ENCODE measurements around the gene TNNC2. TPM values are rescaled to one million over a fixed set of nuclear protein-coding genes. Genes with fewer than 3 reads are reported as not detected.

TNNC2 gene
- total RNA-seq, 8 experiments from 2014 or later: 0.37 to 1.2 (median 0.47) TPM; not detected in 3

- Histone ChIP-seq H3K27ac (no peak overlapping the region), H3K4me3 (no peak overlapping the region), H3K4me1 (replicated peaks in 1 of 2) (no peaks in the 10 kb centered on the region)
- peak in 7 of 8 experiments; percentile 9 to 71 (median 35) for ATAC-seq (replicated peaks in 6 of 8)
- in situ Hi-C loops (cut with MboI; ENCODE audit: low pct_unique_long_range_greater_than_20kb in 2 of 9, low sequenced_read_pairs in 9 of 9, unreplicated experiment in 9 of 9): no loop called here
- WGBS, 10 experiments: 10 to 63% (median 34%) methylated on average over 2 to 4 of the region's 6 CpGs; no CpG with 5 or more reads in 4 of the 10 experiments
These were observed 612 bp downstream of the TNNC2 start for GRCh38 chr20:45826381-45827019.

GRCh38 chr20:45823949-45824835 lies 2.9 kb downstream of the TNNC2 start:
- H3K4me1 ChIP-seq (replicated peaks in 1 of 2): no peaks in the 10 kb centered on the region
- no peak overlapping the region for H3K27ac ChIP-seq
- ATAC-seq (replicated peaks in 6 of 8): peak in 7 of 8 experiments; percentile 8 to 65 (median 16)
- in situ Hi-C loops (cut with MboI; ENCODE audit: low pct_unique_long_range_greater_than_20kb in 2 of 9, low sequenced_read_pairs in 9 of 9, unreplicated experiment in 9 of 9): no loop called here
- 7 to 71% (median 34%) methylated on average over 3 to 21 of the region's 57 CpGs; no CpG with 5 or more reads in 1 of the 10 experiments for WGBS, 10 experiments
- H3K4me3 ChIP-seq: no peak overlapping the region

- Histone ChIP-seq H3K4me3 (no peak overlapping the region), H3K27ac (no peak overlapping the region), H3K4me1 (replicated peaks in 1 of 2) (no peaks in the 10 kb centered on the region)
- in situ Hi-C loops (cut with MboI; ENCODE audit: low pct_unique_long_range_greater_than_20kb in 2 of 9, low sequenced_read_pairs in 9 of 9, unreplicated experiment in 9 of 9): no loop called here
- 40 to 86% (median 67%) methylated on average over 1 to 10 of the region's 24 CpGs; no CpG with 5 or more reads in 4 of the 10 experiments for WGBS, 10 experiments
- peak in 6 of 8 experiments; percentile 21 to 74 (median 58) for ATAC-seq (replicated peaks in 6 of 8)
These were observed 4.3 kb downstream of the TNNC2 start for GRCh38 chr20:45822857-45823256.

- H3K27ac ChIP-seq: no peak overlapping the region
- H3K4me3 ChIP-seq: no peak overlapping the region
- WGBS, 10 experiments: 20 to 100% (median 80%) methylated on average over 1 to 2 of the region's 2 CpGs; no CpG with 5 or more reads in 3 of the 10 experiments
- ATAC-seq (replicated peaks in 6 of 8): no peak
- in situ Hi-C loops (cut with MboI; ENCODE audit: low pct_unique_long_range_greater_than_20kb in 2 of 9, low sequenced_read_pairs in 9 of 9, unreplicated experiment in 9 of 9): no loop called here
- no peaks in the 10 kb centered on the region for H3K4me1 ChIP-seq (replicated peaks in 1 of 2)
These were observed 5.2 kb downstream of the TNNC2 start for GRCh38 chr20:45821947-45822346.

- 81 to 100% (median 90%) methylated on average over 1 to 4 of the region's 4 CpGs; no CpG with 5 or more reads in 4 of the 10 experiments for WGBS, 10 experiments
- in situ Hi-C loops (cut with MboI; ENCODE audit: low pct_unique_long_range_greater_than_20kb in 2 of 9, low sequenced_read_pairs in 9 of 9, unreplicated experiment in 9 of 9): no loop called here
- H3K27ac ChIP-seq: no peak overlapping the region
- no peaks in the 10 kb centered on the region for H3K4me1 ChIP-seq (replicated peaks in 1 of 2)
- no peak overlapping the region for H3K4me3 ChIP-seq
- peak in 1 of 8 experiments; percentile 27 for ATAC-seq (replicated peaks in 6 of 8)
These were observed 7.6 kb downstream of the TNNC2 start for GRCh38 chr20:45819466-45819865.

- ATAC-seq (replicated peaks in 6 of 8): no peak
- no peak overlapping the region for H3K27ac ChIP-seq
- in situ Hi-C loops (cut with MboI; ENCODE audit: low pct_unique_long_range_greater_than_20kb in 2 of 9, low sequenced_read_pairs in 9 of 9, unreplicated experiment in 9 of 9): no loop called here
These were observed 8.9 kb downstream of the TNNC2 start for GRCh38 chr20:45818239-45818638.

GRCh38 chr20:45817376-45818194 lies 9.5 kb downstream of the TNNC2 start:
- in situ Hi-C loops (cut with MboI; ENCODE audit: low pct_unique_long_range_greater_than_20kb in 2 of 9, low sequenced_read_pairs in 9 of 9, unreplicated experiment in 9 of 9): no loop called here
- Histone ChIP-seq H3K4me3 (no peak overlapping the region), H3K4me1 (replicated peaks in 1 of 2) (peaks cover 0 to 2% of the 10 kb centered on the region in 2 donors), H3K27ac (no peak overlapping the region)
- ATAC-seq (replicated peaks in 6 of 8): peak in 2 of 8 experiments; percentile 24 to 25
- 16 to 89% (median 51%) methylated on average over 1 to 5 of the region's 9 CpGs; no CpG with 5 or more reads in 3 of the 10 experiments for WGBS, 10 experiments

More at GRCh38 chr20:45818239-45818638, 8.9 kb downstream of the TNNC2 start:
- Histone ChIP-seq H3K4me3 (no peak overlapping the region), H3K4me1 (replicated peaks in 1 of 2) (peaks cover 0 to 2% of the 10 kb centered on the region in 2 donors)
- 60 to 100% (median 100%) methylated on average over 1 to 3 of the region's 3 CpGs; no CpG with 5 or more reads in 3 of the 10 experiments for WGBS, 10 experiments

GRCh38 chr20:45816951-45817350 lies 10.2 kb downstream of the TNNC2 start:
- in situ Hi-C loops (cut with MboI; ENCODE audit: low pct_unique_long_range_greater_than_20kb in 2 of 9, low sequenced_read_pairs in 9 of 9, unreplicated experiment in 9 of 9): no loop called here
- WGBS, 10 experiments: 83 to 100% (median 100%) methylated on average over 1 to 2 of the region's 3 CpGs; no CpG with 5 or more reads in 3 of the 10 experiments
- ATAC-seq (replicated peaks in 6 of 8): no peak
- Histone ChIP-seq H3K27ac (no peak overlapping the region), H3K4me1 (replicated peaks in 1 of 2) (peaks cover 0 to 2% of the 10 kb centered on the region in 2 donors), H3K4me3 (no peak overlapping the region)

- ATAC-seq (replicated peaks in 6 of 8): no peak
- 80 to 100% (median 100%) methylated on average over 1 of the region's 3 CpGs; no CpG with 5 or more reads in 3 of the 10 experiments for WGBS, 10 experiments
- Histone ChIP-seq H3K4me3 (no peak overlapping the region), H3K27ac (no peak overlapping the region), H3K4me1 (replicated peaks in 1 of 2) (peaks cover 0 to 6% of the 10 kb centered on the region in 2 donors)
- in situ Hi-C loops (cut with MboI; ENCODE audit: low pct_unique_long_range_greater_than_20kb in 2 of 9, low sequenced_read_pairs in 9 of 9, unreplicated experiment in 9 of 9): no loop called here
These were observed 12.8 kb downstream of the TNNC2 start for GRCh38 chr20:45814314-45814713.

GRCh38 chr20:45813489-45813888 lies 13.6 kb downstream of the TNNC2 start:
- ATAC-seq (replicated peaks in 6 of 8): no peak
- WGBS, 10 experiments: 20 to 65% (median 52%) methylated on average over 2 to 6 of the region's 7 CpGs; no CpG with 5 or more reads in 5 of the 10 experiments
- H3K4me1 ChIP-seq (replicated peaks in 1 of 2): peaks cover 0 to 6% of the 10 kb centered on the region in 2 donors
- peak overlapping the region in 1 of 5 donors; percentile 62 for H3K4me3 ChIP-seq
- in situ Hi-C loops (cut with MboI; ENCODE audit: low pct_unique_long_range_greater_than_20kb in 2 of 9, low sequenced_read_pairs in 9 of 9, unreplicated experiment in 9 of 9): no loop called here
- no peak overlapping the region for H3K27ac ChIP-seq

GRCh38 chr20:45813006-45813340 lies 14.1 kb downstream of the TNNC2 start:
- H3K27ac ChIP-seq: peak overlapping the region in 1 of 2 donors; percentile 50
- 0% methylated on average over 2 to 4 of the region's 11 CpGs; no CpG with 5 or more reads in 8 of the 10 experiments for WGBS, 10 experiments
- H3K4me3 ChIP-seq: peak overlapping the region in 4 of 5 donors; percentile 30 to 62 (median 44)
- ATAC-seq (replicated peaks in 6 of 8): no peak
- peaks cover 0 to 6% of the 10 kb centered on the region in 2 donors for H3K4me1 ChIP-seq (replicated peaks in 1 of 2)
- in situ Hi-C loops (cut with MboI; ENCODE audit: low pct_unique_long_range_greater_than_20kb in 2 of 9, low sequenced_read_pairs in 9 of 9, unreplicated experiment in 9 of 9): no loop called here

GRCh38 chr20:45812157-45813005 lies 14.7 kb downstream of the TNNC2 start, which contains the start of gene UBE2C:
Gene UBE2C (plus strand): TSS chr20:45812644. CDS start chr20:45812696, 52 bp downstream.
- peak; percentile 98 to 99 (median 98) for ATAC-seq (replicated peaks in 6 of 8)
- peak within 1 kb of the TSS; percentile 69 to 83 for H3K27ac ChIP-seq
- H3K4me1 ChIP-seq (replicated peaks in 1 of 2): peaks cover 0 to 6% of the 10 kb centered on the region in 2 donors
- in situ Hi-C loops (cut with MboI; ENCODE audit: low pct_unique_long_range_greater_than_20kb in 2 of 9, low sequenced_read_pairs in 9 of 9, unreplicated experiment in 9 of 9): no loop called here
- H3K4me3 ChIP-seq: peak within 1 kb of the TSS; percentile 30 to 62 (median 37)
- 0 to 40% (median 7%) methylated on average over 1 to 28 of the region's 65 CpGs; no CpG with 5 or more reads in 2 of the 10 experiments for WGBS, 10 experiments

Data from motor neuron (in vitro differentiated cells).